Spinal cord (tissue), 10 donors: Measurements from ENCODE around the gene PPP1R13B. TPM values are rescaled to one million over a fixed set of nuclear protein-coding genes. Genes with fewer than 3 reads are reported as not detected.

ENCODE experiments used
- DNase-seq, 6 donors: peaks; one replicate each; pipeline versions ENCODE4 v3.0.0 to v3.0.0-alpha.2; 2013 to 2015; ENCODE audit warnings: low spot score in 6 of 6, low read depth in 4 of 6
- H3K27ac ChIP-seq: one replicate; pipeline ENCODE4 v1.5.1; 2013; ENCODE audit warnings: low read depth, low read length, control low read depth
- H3K27me3 ChIP-seq: one replicate; pipeline ENCODE4 v1.6.1; 2013; ENCODE audit warnings: low read length; ENCODE audit not compliant: control insufficient read depth, insufficient read depth
- H3K36me3 ChIP-seq: one replicate; pipeline ENCODE4 v1.6.1; 2013; ENCODE audit warnings: low read length; ENCODE audit not compliant: control insufficient read depth, insufficient read depth
- H3K4me1 ChIP-seq: one replicate; pipeline ENCODE4 v1.6.1; 2013; ENCODE audit warnings: low read length; ENCODE audit not compliant: control insufficient read depth, insufficient read depth
- H3K4me3 ChIP-seq: one replicate; pipeline ENCODE4 v1.5.1; 2013; ENCODE audit warnings: low read depth, low read length, control low read depth
- H3K9me3 ChIP-seq: one replicate; pipeline ENCODE4 v1.6.1; 2013; ENCODE audit warnings: low read length; ENCODE audit not compliant: control insufficient read depth, insufficient read depth
- WGBS: methylation state at CpG from one replicate; pipeline ENCODE4 v1.1.5; 2013; ENCODE audit warnings: missing lambda C conversion rate; ENCODE audit not compliant: insufficient coverage; 5-methylcytosine and 5-hydroxymethylcytosine counted together
- polyA plus RNA-seq, 2 donors: library from polyadenylated mRNA; unstranded; fragments of 120-200 nt; gene quantifications; one replicate each; pipeline ENCODE4 v1.2.1, GENCODE V29; 2013; ENCODE audit not compliant: insufficient read length in 2 of 2
- total RNA-seq, 2 donors: library from RNA; depleted of rRNA in 1 of 2; stranded (reverse); fragments of 120-200 nt in 1 of 2; fragments of >200 nt in 1 of 2; gene quantifications; one replicate each; pipeline versions ENCODE4 v1.2.3 to v1.2.4, GENCODE V29; 2013 to 2014
- donor health status: healthy.

Gene PPP1R13B
- total and polyA plus RNA-seq, 4 donors: 16.6 to 46.3 (median 26.5) TPM

DNA sequence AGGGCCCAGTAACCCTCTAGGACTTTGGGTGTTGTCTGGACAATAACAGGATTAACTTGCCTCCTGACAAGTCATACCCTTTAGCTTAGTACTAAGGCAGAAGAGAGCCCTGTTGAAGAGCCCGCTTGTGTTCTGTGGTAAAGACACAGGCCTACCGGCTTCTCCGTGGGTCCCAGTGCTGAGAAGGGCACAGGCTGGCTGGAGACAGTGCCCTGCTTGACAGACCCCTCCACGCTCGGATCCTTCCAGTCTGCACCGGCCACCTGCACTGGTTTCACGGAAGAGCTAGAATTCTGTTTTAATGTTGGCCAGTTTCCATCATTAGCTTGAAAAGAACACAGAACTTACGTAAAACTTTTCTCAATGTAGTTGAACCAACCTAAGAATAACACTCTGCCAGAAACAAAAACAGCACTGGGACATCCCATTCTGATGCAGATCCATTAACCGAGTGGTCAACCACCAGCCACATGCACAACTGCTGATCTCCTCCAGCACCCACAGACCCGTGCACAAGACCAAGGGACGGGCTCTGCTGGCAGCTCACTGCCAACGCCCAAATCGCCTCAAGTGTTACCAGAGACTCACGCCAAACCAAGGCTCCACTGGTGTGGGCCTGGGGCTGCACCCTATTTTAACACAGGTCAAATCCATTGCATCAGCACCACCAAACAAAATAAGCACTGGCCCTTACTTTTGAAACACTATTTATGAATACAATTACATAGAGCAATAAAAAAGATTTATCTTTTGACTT is 104.7 kb downstream of the PPP1R13B start:
- no peak overlapping the region for H3K27ac ChIP-seq
- no peaks in the 10 kb centered on the region for H3K9me3 ChIP-seq
- peaks cover 22% of the 10 kb centered on the region for H3K4me1 ChIP-seq
- DNase-seq: no peak
- WGBS: 91% methylated on average over 14 of the region's 14 CpGs
- peaks cover 58% of the 10 kb centered on the region for H3K36me3 ChIP-seq
- no peak overlapping the region for H3K4me3 ChIP-seq
- H3K27me3 ChIP-seq: no peaks in the 10 kb centered on the region

GRCh38 chr14:103741876-103742275 is 105.5 kb downstream of the PPP1R13B start:
- Histone ChIP-seq H3K36me3 (peaks cover 65% of the 10 kb centered on the region), H3K4me3 (no peak overlapping the region), H3K27ac (no peak overlapping the region), H3K27me3 (no peaks in the 10 kb centered on the region), H3K9me3 (no peaks in the 10 kb centered on the region), H3K4me1 (peaks cover 31% of the 10 kb centered on the region)
- 76% methylated on average over 7 of the region's 9 CpGs for WGBS
- DNase-seq: no peak

- no peak overlapping the region for H3K4me3 ChIP-seq
- DNase-seq: no peak
- no peak overlapping the region for H3K27ac ChIP-seq
- H3K9me3 ChIP-seq: no peaks in the 10 kb centered on the region
- 92% methylated on average over 4 of the region's 14 CpGs for WGBS
- no peaks in the 10 kb centered on the region for H3K27me3 ChIP-seq
- peaks cover 63% of the 10 kb centered on the region for H3K36me3 ChIP-seq
- H3K4me1 ChIP-seq: peaks cover 38% of the 10 kb centered on the region
Measured at GRCh38 chr14:103740991-103741689, 106.2 kb downstream of the PPP1R13B start.

GRCh38 chr14:103739793-103740501 is 107.4 kb downstream of the PPP1R13B start:
- H3K36me3 ChIP-seq: peaks cover 65% of the 10 kb centered on the region
- H3K4me1 ChIP-seq: peaks cover 50% of the 10 kb centered on the region
- H3K9me3 ChIP-seq: no peaks in the 10 kb centered on the region
- DNase-seq: no peak
- H3K4me3 ChIP-seq: no peak overlapping the region
- no peak overlapping the region for H3K27ac ChIP-seq
- no peaks in the 10 kb centered on the region for H3K27me3 ChIP-seq
- 90% methylated on average over 26 of the region's 30 CpGs for WGBS

GRCh38 chr14:103739466-103739792 is 107.9 kb downstream of the PPP1R13B start:
- 72% methylated on average over 6 of the region's 6 CpGs for WGBS
- H3K27me3 ChIP-seq: no peaks in the 10 kb centered on the region
- no peak overlapping the region for H3K4me3 ChIP-seq
- DNase-seq: no peak
- H3K27ac ChIP-seq: no peak overlapping the region
- H3K9me3 ChIP-seq: no peaks in the 10 kb centered on the region
- H3K4me1 ChIP-seq: peaks cover 55% of the 10 kb centered on the region
- peaks cover 67% of the 10 kb centered on the region for H3K36me3 ChIP-seq

GRCh38 chr14:103738701-103739451 is 108.5 kb downstream of the PPP1R13B start:
- no peaks in the 10 kb centered on the region for H3K9me3 ChIP-seq
- no peaks in the 10 kb centered on the region for H3K27me3 ChIP-seq
- no peak overlapping the region for H3K27ac ChIP-seq
- 71% methylated on average over 29 of the region's 34 CpGs for WGBS
- H3K4me3 ChIP-seq: no peak overlapping the region
- peaks cover 71% of the 10 kb centered on the region for H3K36me3 ChIP-seq
- no peak for DNase-seq
- H3K4me1 ChIP-seq: peaks cover 56% of the 10 kb centered on the region

DNA sequence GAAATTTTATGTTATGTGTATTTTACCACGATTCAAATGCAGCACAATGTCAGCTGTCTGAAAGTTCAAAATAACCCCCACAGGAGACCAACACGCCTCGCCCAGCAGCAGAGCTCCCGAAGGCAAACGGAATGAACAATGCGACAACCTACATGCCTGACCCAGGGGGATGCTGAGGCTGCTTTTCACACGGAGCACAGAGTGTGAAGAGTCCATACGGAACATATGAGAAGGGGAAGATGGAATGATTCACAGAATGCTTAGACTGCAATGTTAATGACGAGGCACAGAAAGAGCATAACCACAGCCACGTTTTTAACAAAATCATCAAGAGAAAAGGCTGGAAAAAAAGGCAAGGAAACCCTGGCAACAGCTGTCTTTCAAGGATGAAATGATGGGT is 109.2 kb downstream of the PPP1R13B start:
- no peak overlapping the region for H3K4me3 ChIP-seq
- H3K9me3 ChIP-seq: no peaks in the 10 kb centered on the region
- DNase-seq: peak in 1 of 6 donors; percentile 52
- no peak overlapping the region for H3K27ac ChIP-seq
- no peaks in the 10 kb centered on the region for H3K27me3 ChIP-seq
- peaks cover 52% of the 10 kb centered on the region for H3K4me1 ChIP-seq
- 40% methylated on average over 2 of the region's 10 CpGs for WGBS
- H3K36me3 ChIP-seq: peaks cover 74% of the 10 kb centered on the region

GRCh38 chr14:103737432-103738045 is 109.8 kb downstream of the PPP1R13B start:
- WGBS: 70% methylated on average over 12 of the region's 16 CpGs
- H3K4me1 ChIP-seq: peaks cover 52% of the 10 kb centered on the region
- peaks cover 78% of the 10 kb centered on the region for H3K36me3 ChIP-seq
- no peak for DNase-seq
- H3K9me3 ChIP-seq: no peaks in the 10 kb centered on the region
- no peak overlapping the region for H3K4me3 ChIP-seq
- H3K27ac ChIP-seq: no peak overlapping the region
- H3K27me3 ChIP-seq: no peaks in the 10 kb centered on the region
